ENCODE data around the gene CD40.

DNA sequence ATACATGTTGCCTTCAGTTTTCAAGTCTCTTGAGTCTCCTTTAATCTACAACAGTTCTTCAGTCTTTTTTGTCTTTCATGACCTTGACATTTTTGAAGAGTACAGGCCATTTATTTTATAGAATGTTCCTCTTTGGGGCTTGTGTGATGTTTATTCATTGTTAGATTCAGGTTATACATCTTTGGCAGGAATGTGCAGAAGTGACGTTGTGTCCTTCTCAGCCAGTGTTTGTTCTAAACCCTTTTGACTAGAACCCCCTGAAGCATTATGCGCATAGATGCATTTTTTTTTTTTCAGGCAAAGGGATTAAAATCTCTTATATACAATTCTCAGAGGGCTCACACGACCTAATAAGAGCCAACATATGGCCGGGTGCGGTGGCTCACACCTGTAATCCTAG lies 17.1 kb upstream of the CD40 start:
- no peak for TF ChIP-seq TAF1 (IDR thresholded peaks at IDR 0.05; ENCODE audit: borderline replicate concordance, low read depth, low read length)
- TF ChIP-seq MAX (IDR thresholded peaks at IDR 0.05; ENCODE audit: low read depth, low read length) = no peak
- no peak for TF ChIP-seq CTCF (IDR thresholded peaks at IDR 0.05 in 2 of 3, conservative IDR thresholded peaks at IDR 0.05 in 1 of 3; ENCODE audit: control insufficient read depth in 2 of 3, extremely low read depth in 1 of 3, insufficient read depth in 1 of 3, low read depth in 3 of 3, low read length in 3 of 3)

Measured in GM12878 (cell line).